Omental fat pad (tissue), 4 donors: ENCODE measurements around the gene TMEM174. TPM values are rescaled to one million over a fixed set of nuclear protein-coding genes. Genes with fewer than 3 reads are reported as not detected.

Experiments used
- ATAC-seq: fragments of 150-250 bp; one replicate; pipeline ENCODE4 v1.9.1; 2016; ENCODE audit warnings: mild to moderate bottlenecking, moderate library complexity; ENCODE audit not compliant: low FRiP score
- DNase-seq: peaks from one replicate; pipeline ENCODE4 v3.0.0-alpha.2; 2019; ENCODE audit warnings: low spot score
- CTCF ChIP-seq, 3 donors: fragments of 450-650 bp; IDR thresholded peaks; one replicate each; pipeline ENCODE4 v1.5.1; 2016 to 2017; ENCODE audit warnings: antibody characterized with exemption in 3 of 3, mild to moderate bottlenecking in 3 of 3, moderate library complexity in 2 of 3
- total RNA-seq, 4 donors: library from RNA; depleted of rRNA; stranded (reverse); fragments of >200 nt; gene quantifications; one replicate each; pipeline ENCODE4 v1.1.0, GENCODE V29; 2016

TMEM174 gene
- total RNA-seq, 4 donors from 2014 or later: not detected

GRCh38 chr5:73132759-73133158 is 40.2 kb upstream of the TMEM174 start:
- no peak for ATAC-seq
- no peak for TF ChIP-seq CTCF (IDR thresholded peaks at IDR 0.05)

DNA sequence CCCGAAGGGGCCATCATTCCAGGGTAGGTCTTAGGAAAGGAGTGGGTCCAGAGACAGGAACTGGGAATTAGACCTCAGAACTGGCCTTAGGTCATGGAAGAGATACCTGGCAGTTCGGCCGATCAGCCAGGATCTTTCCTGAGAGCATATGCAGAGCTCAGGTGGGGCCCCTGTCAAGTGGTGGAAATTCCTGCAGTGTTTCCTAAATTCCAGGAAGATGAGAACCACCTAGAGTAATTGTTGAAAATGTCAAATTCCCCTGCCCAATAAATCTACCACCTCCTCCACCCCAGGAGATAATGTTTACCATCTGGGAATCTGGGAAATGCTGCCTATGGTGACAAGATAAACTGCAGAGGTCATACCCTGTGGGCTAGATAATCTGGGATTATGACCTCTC is 38.0 kb upstream of the TMEM174 start:
- TF ChIP-seq CTCF (IDR thresholded peaks at IDR 0.05): no peak
- DNase-seq: no peak
- no peak for ATAC-seq

More at GRCh38 chr5:73132759-73133158, 40.2 kb upstream of the TMEM174 start:
- no peak for DNase-seq

DNA sequence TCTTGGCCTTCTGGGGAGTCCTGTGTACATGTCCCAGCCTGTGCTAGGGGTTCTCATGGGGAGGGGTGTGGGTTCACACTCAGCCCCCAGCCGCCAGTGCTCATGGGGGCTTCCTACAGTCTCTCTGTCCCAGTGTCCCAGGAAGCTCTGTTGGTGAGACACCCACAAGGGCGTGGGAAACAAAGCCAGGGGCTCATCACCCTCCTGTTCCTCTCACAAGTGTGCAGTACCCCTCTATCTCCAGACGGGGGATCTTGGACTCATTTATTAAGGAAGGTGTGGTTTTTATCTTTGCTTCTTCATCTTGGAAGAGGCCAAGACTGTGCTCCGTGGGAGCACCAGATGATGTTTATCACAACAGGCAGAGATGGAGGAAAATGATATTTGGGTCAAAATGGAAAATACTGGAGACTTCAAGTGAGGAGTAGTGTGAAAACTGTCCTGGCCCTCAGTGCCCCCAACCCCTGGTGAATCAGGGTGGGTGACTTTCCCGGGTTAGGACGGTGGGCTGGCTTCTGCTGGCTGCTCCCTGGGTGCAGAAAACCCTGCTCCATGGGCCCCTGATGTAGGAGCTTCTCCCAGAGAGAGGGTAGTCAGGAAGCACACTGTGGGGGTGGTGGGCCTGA is 37.5 kb upstream of the TMEM174 start:
- no peak for DNase-seq
- ATAC-seq: no peak
- no peak for TF ChIP-seq CTCF (IDR thresholded peaks at IDR 0.05)

DNA sequence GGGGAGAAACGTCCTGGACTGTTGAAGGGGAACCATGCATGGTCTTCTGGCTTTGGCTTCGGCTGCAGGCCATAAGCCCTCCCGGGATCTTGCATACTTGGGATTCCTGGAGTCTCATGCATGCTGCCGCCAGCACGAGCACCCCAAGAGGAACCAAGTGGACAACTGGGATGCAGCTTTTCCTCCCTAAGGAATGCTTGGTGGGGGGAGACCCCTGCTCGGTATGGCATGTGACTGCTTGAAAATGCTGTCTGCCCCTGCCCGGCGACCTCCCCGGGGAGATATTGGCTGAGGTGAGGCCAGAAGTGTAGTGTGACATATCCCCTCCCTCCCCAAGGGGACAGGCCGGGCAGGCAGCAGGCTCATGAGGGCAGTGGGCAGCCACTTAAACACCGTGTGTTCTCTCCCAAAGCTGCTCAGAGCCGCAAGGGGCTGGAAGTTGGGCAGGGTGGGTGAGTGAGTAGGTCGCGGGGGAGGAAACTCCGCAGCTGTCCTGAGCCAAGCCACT is 36.9 kb upstream of the TMEM174 start:
- TF ChIP-seq CTCF (IDR thresholded peaks at IDR 0.05): no peak
- ATAC-seq: no peak

DNA sequence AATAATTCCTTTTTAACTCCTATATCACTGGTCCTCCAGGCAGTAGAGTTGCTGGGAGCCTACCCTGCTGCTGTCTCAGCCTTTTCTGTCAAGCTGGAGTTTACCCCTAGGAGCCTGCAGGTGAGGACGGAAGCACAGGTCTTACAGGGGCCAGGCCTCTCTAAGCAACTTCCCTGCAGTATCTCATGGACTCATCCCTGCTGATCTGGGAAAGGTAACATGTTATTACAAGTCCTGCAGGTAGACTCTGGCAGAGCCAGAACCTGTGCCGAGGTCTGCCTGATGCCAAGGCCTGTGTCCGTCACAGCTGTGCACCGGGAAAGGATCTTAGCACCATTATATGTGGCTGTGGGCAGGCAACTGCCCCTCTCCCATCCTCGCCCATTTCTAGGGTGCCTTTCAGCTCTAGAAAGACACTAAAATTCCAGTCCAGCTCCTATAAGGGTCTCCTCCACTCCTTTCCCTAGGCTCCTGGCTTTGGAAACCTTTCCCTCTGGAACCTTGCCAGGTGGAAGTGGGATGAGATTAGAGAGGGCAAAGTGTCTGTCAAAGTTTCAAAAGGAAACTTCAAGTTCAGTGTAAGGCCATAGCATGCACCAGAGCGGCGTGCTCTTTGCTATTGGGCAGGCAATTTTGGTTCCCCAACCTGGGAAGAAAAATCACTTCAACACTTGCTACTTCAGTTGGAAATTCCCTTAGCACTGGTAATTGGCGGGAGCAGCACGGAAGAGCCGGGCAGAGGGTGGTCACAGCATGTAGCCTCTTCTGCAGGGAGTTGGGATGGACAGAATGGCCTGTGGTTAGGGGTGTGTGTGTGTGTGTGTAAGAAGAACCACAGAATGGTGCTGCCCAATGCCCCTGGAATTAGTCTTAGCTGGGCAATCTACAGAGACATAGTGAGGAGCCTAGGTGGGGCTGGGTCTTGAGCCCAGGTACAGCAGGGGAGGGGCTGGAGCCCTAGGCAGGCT is 35.1 kb upstream of the TMEM174 start:
- DNase-seq: no peak
- TF ChIP-seq CTCF (IDR thresholded peaks at IDR 0.05): no peak
- ATAC-seq: no peak

More for the DNA sequence above, 36.9 kb upstream of the TMEM174 start:
- DNase-seq: no peak

DNA sequence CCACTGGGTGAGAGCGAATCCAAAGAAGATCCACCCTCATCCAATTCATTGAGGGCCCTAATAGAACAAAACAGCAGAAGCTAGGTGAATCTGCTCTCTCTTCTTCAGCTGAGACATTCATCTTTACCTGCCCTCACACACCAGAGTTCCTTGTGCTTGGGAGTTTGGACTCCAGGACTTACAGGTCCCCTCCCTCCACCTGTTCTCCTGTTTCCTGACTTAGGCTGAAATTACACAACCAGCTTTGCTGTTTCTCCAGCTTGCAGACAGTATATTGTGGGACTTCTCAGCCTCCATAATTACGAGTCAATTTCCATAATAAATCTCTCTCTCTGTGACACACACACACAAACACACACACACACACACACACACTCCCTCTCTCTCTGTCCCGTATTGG is 33.5 kb upstream of the TMEM174 start:
- no peak for ATAC-seq
- TF ChIP-seq CTCF (IDR thresholded peaks at IDR 0.05): no peak
- no peak for DNase-seq
